Transverse colon (tissue), 4 donors: ENCODE results near the gene ZDHHC14. TPM values are rescaled to one million over a fixed set of nuclear protein-coding genes. Genes with fewer than 3 reads are reported as not detected.

Source experiments
- DNase-seq: peaks from one replicate; pipeline ENCODE4 v3.0.0-alpha.2; 2019
- H3K27ac ChIP-seq, 4 donors: fragments of 200-600 bp; sonication (generic); 2 replicates each; pipeline ENCODE4 v1.5.1; 2016 to 2018; ENCODE audit warnings: inconsistent platforms in 4 of 4
- H3K27me3 ChIP-seq: fragments of 200-600 bp; sonication (generic); 2 replicates; pipeline ENCODE4 v1.5.1; 2017; ENCODE audit warnings: inconsistent platforms
- H3K36me3 ChIP-seq, 4 donors: fragments of 200-600 bp; sonication (generic); 2 replicates each; pipeline ENCODE4 v1.5.1; 2017 to 2019; ENCODE audit warnings: inconsistent platforms in 4 of 4
- H3K4me1 ChIP-seq, 4 donors: fragments of 200-600 bp; sonication (generic); 2 replicates each; pipeline ENCODE4 v1.5.1; 2017 to 2020; ENCODE audit warnings: inconsistent platforms in 4 of 4
- H3K4me3 ChIP-seq, 4 donors: fragments of 200-600 bp; sonication (generic); 1 replicate in 1 of 4; 2 replicates in 3 of 4; pipeline versions ENCODE4 v1.5.1 to v1.6.1; 2017 to 2019; ENCODE audit warnings: inconsistent platforms in 4 of 4
- H3K9me3 ChIP-seq, 2 donors: fragments of 200-600 bp; sonication (generic); 2 replicates each; pipeline ENCODE4 v1.5.1; 2017 to 2019; ENCODE audit warnings: inconsistent platforms in 2 of 2
- EP300 ChIP-seq: sonication (generic); formaldehyde crosslinking; IDR thresholded peaks from one replicate; pipeline ENCODE4 v1.6.1; 2017; ENCODE audit warnings: antibody characterized with exemption, low read depth
- POLR2A ChIP-seq: fragments of 450-650 bp; IDR thresholded peaks from one replicate; pipeline ENCODE4 v1.6.1; 2016; ENCODE audit warnings: antibody characterized with exemption, mild to moderate bottlenecking, moderate library complexity
- POLR2AphosphoS5 ChIP-seq, 3 donors: sonication (generic); formaldehyde crosslinking; IDR thresholded peaks; one replicate each; pipeline ENCODE4 v1.6.1; 2016; ENCODE audit warnings: antibody characterized with exemption in 3 of 3
- WGBS, 2 donors: methylation state at CpG; one replicate each; pipeline ENCODE4 v1.1.5; 2018; ENCODE audit warnings: low coverage in 1 of 2; 5-methylcytosine and 5-hydroxymethylcytosine counted together
- in situ Hi-C, 4 donors: fragments of 200-750 bp; cut with MboI; loops; one replicate each; pipeline versions ENCODE4 v1.15.0 to v1.15.1; 2017; ENCODE audit warnings: low sequenced_read_pairs in 3 of 4, low pct_ligation_motif_present in 1 of 4, low pct_unique_long_range_greater_than_20kb in 1 of 4
- intact Hi-C: fragments of 100-400 bp; cut with DNase I; formaldehyde crosslinking; loops from one replicate; pipeline ENCODE4 v1.15.1; 2023; ENCODE audit warnings: low total_unique reads
- total RNA-seq, 4 donors: library from RNA; depleted of rRNA; stranded (reverse); fragments of >200 nt; gene quantifications; one replicate each; pipeline ENCODE4 v1.1.0, GENCODE V29; 2016
- TF ChIP-seq, protein P1 (sequence below), 5 experiments: fragments of 200-600 bp in 3 of 5; fragments of 450-650 bp in 2 of 5; sonication (generic) in 3 of 5; IDR thresholded peaks; 1 replicate in 2 of 5; 2 replicates in 3 of 5; pipeline ENCODE4 v1.5.1; 2016 to 2017; ENCODE audit warnings: antibody characterized with exemption in 5 of 5, inconsistent platforms in 3 of 5, mild to moderate bottlenecking in 2 of 5, moderate library complexity in 1 of 5

The ZDHHC14 gene
- total RNA-seq, 4 donors from 2014 or later: 10.2 to 16.5 (median 12.5) TPM

- Histone ChIP-seq H3K36me3 (no peaks in the 10 kb centered on the region), H3K4me1 (peaks cover 0 to 15% (median 0%) of the 10 kb centered on the region in 4 donors), H3K9me3 (no peaks in the 10 kb centered on the region), H3K27ac (no peak overlapping the region), H3K27me3 (no peaks in the 10 kb centered on the region), H3K4me3 (no peak overlapping the region)
- no peak for DNase-seq
- WGBS, 2 donors: 89 to 100% methylated on average over 1 to 7 of the region's 7 CpGs
- in situ Hi-C loops (no loop called here), intact Hi-C loops (no loop called here)
- TF ChIP-seq EP300: no peak
- no peak for TF ChIP-seq POLR2A
- TF ChIP-seq, protein P1, sequence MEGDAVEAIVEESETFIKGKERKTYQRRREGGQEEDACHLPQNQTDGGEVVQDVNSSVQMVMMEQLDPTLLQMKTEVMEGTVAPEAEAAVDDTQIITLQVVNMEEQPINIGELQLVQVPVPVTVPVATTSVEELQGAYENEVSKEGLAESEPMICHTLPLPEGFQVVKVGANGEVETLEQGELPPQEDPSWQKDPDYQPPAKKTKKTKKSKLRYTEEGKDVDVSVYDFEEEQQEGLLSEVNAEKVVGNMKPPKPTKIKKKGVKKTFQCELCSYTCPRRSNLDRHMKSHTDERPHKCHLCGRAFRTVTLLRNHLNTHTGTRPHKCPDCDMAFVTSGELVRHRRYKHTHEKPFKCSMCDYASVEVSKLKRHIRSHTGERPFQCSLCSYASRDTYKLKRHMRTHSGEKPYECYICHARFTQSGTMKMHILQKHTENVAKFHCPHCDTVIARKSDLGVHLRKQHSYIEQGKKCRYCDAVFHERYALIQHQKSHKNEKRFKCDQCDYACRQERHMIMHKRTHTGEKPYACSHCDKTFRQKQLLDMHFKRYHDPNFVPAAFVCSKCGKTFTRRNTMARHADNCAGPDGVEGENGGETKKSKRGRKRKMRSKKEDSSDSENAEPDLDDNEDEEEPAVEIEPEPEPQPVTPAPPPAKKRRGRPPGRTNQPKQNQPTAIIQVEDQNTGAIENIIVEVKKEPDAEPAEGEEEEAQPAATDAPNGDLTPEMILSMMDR (IDR thresholded peaks at IDR 0.05): no peak
- TF ChIP-seq POLR2AphosphoS5 (IDR thresholded peaks at IDR 0.05): no peak
Measured at GRCh38 chr6:157427969-157428368, 47.0 kb downstream of the ZDHHC14 start.

GRCh38 chr6:157428427-157429202 is 47.6 kb downstream of the ZDHHC14 start:
- TF ChIP-seq POLR2AphosphoS5 (IDR thresholded peaks at IDR 0.05) (no peak), POLR2A (no peak), EP300 (no peak)
- TF ChIP-seq, protein P1 (IDR thresholded peaks at IDR 0.05): no peak
- Histone ChIP-seq H3K36me3 (no peaks in the 10 kb centered on the region), H3K27me3 (no peaks in the 10 kb centered on the region), H3K4me1 (peaks cover 0 to 19% (median 2%) of the 10 kb centered on the region in 4 donors), H3K4me3 (no peak overlapping the region), H3K27ac (no peak overlapping the region), H3K9me3 (no peaks in the 10 kb centered on the region)
- no peak for DNase-seq
- intact Hi-C loops: no loop called here
- in situ Hi-C loops: no loop called here
- 85 to 100% methylated on average over 3 to 21 of the region's 21 CpGs for WGBS, 2 donors

DNA sequence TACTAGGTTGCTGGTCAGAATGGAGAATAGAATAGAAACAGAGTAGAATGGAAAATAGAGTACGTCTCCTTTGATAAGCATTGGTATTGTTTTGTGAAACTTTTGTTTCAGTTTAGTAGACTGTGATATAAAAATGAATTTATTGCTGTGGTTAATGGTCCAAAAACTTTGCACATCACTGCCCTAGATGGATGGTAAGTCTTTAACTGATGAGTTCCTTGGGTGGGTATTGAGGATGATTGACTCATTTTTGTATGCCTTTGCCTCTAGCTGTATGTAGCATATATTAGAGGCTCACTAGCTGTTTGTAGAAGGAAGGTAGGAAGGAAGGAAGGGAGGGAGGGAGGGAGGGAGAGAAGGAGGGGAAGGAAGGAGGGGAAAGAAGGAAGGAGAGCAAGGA is 48.3 kb downstream of the ZDHHC14 start:
- TF ChIP-seq POLR2AphosphoS5 (IDR thresholded peaks at IDR 0.05): no peak
- TF ChIP-seq, protein P1 (IDR thresholded peaks at IDR 0.05): no peak
- TF ChIP-seq POLR2A: no peak
- TF ChIP-seq EP300: no peak
- H3K4me1 ChIP-seq: peaks cover 0 to 24% (median 5%) of the 10 kb centered on the region in 4 donors

GRCh38 chr6:157430834-157431233 is 49.8 kb downstream of the ZDHHC14 start:
- Histone ChIP-seq H3K4me1 (peaks cover 5 to 24% (median 11%) of the 10 kb centered on the region in 4 donors), H3K27me3 (no peaks in the 10 kb centered on the region), H3K27ac (no peak overlapping the region), H3K9me3 (no peaks in the 10 kb centered on the region), H3K4me3 (no peak overlapping the region), H3K36me3 (no peaks in the 10 kb centered on the region)
- TF ChIP-seq POLR2AphosphoS5 (IDR thresholded peaks at IDR 0.05) (no peak), EP300 (no peak), POLR2A (no peak)
- TF ChIP-seq, protein P1 (IDR thresholded peaks at IDR 0.05): no peak
- in situ Hi-C loops (no loop called here), intact Hi-C loops (no loop called here)
- no peak for DNase-seq
- WGBS, 2 donors: 75% methylated on average over 3 of the region's 3 CpGs; no CpG with 5 or more reads in 1 of the 2 donors

More for the DNA sequence above, 48.3 kb downstream of the ZDHHC14 start:
- Histone ChIP-seq H3K27ac (no peak overlapping the region), H3K27me3 (no peaks in the 10 kb centered on the region), H3K9me3 (no peaks in the 10 kb centered on the region), H3K4me3 (no peak overlapping the region), H3K36me3 (no peaks in the 10 kb centered on the region)
- in situ Hi-C loops: no loop called here
- WGBS, 2 donors: 88 to 89% methylated on average over 1 of the region's 1 CpG
- intact Hi-C loops: no loop called here
- no peak for DNase-seq
